SK-N-SH treated with all-trans-retinoic acid at 6 μM for 48 hours (cell line): ENCODE data around the gene FPR2.

Experiments
- ATAC-seq: fragments of 200-7000 bp; cut with Tn5 transposase; 3 replicates; pipeline ENCODE4 v1.9.1; 2020; ENCODE audit warnings: mild to moderate bottlenecking, moderate library complexity
- ARNTL ChIP-seq: fragments of 450-650 bp; formaldehyde crosslinking; IDR thresholded peaks from 2 replicates; pipeline ENCODE4 v1.5.0; 2020; ENCODE audit warnings: low read depth, mild to moderate bottlenecking, moderate library complexity, borderline replicate concordance
- BACH2 ChIP-seq: fragments of 250-450 bp; sonication (Bioruptor Pico); IDR thresholded peaks from 2 replicates; pipeline ENCODE4 v1.9.0; 2021; ENCODE audit warnings: mild to moderate bottlenecking, borderline replicate concordance
- CREB5 ChIP-seq: fragments of 250-450 bp; sonication (Bioruptor Pico); IDR thresholded peaks from 2 replicates; pipeline ENCODE4 v1.5.1; 2020; ENCODE audit warnings: low read depth, mild to moderate bottlenecking, moderate library complexity
- CSDC2 ChIP-seq: fragments of 250-450 bp; sonication (Bioruptor Pico); IDR thresholded peaks from 2 replicates; pipeline ENCODE4 v1.5.0; 2020; ENCODE audit warnings: mild to moderate bottlenecking, moderate library complexity
- CSRNP3 ChIP-seq: fragments of 250-450 bp; sonication (Bioruptor Pico); IDR thresholded peaks from 2 replicates; pipeline ENCODE4 v1.5.1; 2021; ENCODE audit warnings: mild to moderate bottlenecking, moderate library complexity
- ESRRG ChIP-seq: fragments of 250-450 bp; sonication (Bioruptor Pico); IDR thresholded peaks from 2 replicates; pipeline ENCODE4 v1.6.1; 2021; ENCODE audit warnings: mild to moderate bottlenecking
- GLIS3 ChIP-seq: fragments of 250-450 bp; sonication (Bioruptor Pico); IDR thresholded peaks from 2 replicates; pipeline ENCODE4 v1.5.0; 2020; ENCODE audit warnings: mild to moderate bottlenecking, moderate library complexity
- ISL1 ChIP-seq: fragments of 250-450 bp; sonication (Bioruptor Pico); IDR thresholded peaks from 2 replicates; pipeline ENCODE4 v2.1.2; 2022; ENCODE audit warnings: mild to moderate bottlenecking, moderate library complexity
- OSR1 ChIP-seq: fragments of 250-450 bp; sonication (Bioruptor Pico); IDR thresholded peaks from 2 replicates; pipeline ENCODE4 v1.8.0; 2022; ENCODE audit warnings: moderate library complexity, mild to moderate bottlenecking, inconsistent platforms
- PATZ1 ChIP-seq: fragments of 250-450 bp; sonication (Bioruptor Pico); IDR thresholded peaks from 2 replicates; pipeline ENCODE4 v1.8.0; 2020; ENCODE audit warnings: mild to moderate bottlenecking, moderate library complexity, borderline replicate concordance
- POU6F1 ChIP-seq: fragments of 250-450 bp; sonication (Bioruptor Pico); IDR thresholded peaks from 2 replicates; pipeline ENCODE4 v1.8.0; 2021; ENCODE audit warnings: low read depth, mild to moderate bottlenecking, moderate library complexity, borderline replicate concordance
- PPARA ChIP-seq: fragments of 250-450 bp; sonication (Bioruptor Pico); IDR thresholded peaks from 2 replicates; pipeline ENCODE4 v1.5.0; 2020; ENCODE audit warnings: mild to moderate bottlenecking, borderline replicate concordance
- RARB ChIP-seq: fragments of 250-450 bp; sonication (Bioruptor Pico); IDR thresholded peaks from 2 replicates; pipeline ENCODE4 v1.8.0; 2021; ENCODE audit warnings: mild to moderate bottlenecking, moderate library complexity
- SNAI2 ChIP-seq: fragments of 250-450 bp; sonication (Bioruptor Pico); IDR thresholded peaks from 2 replicates; pipeline ENCODE4 v1.5.0; 2020; ENCODE audit warnings: mild to moderate bottlenecking, moderate library complexity
- TCF4 ChIP-seq: fragments of 250-450 bp; sonication (Bioruptor Pico); IDR thresholded peaks from 2 replicates; pipeline ENCODE4 v1.8.0; 2021; ENCODE audit warnings: mild to moderate bottlenecking, moderate library complexity, borderline replicate concordance
- TOX ChIP-seq: fragments of 250-450 bp; sonication (Bioruptor Pico); IDR thresholded peaks from 2 replicates; pipeline ENCODE4 v1.8.0; 2021; ENCODE audit warnings: mild to moderate bottlenecking, moderate library complexity, borderline replicate concordance
- TSHZ2 ChIP-seq: fragments of 250-450 bp; sonication (Bioruptor Pico); IDR thresholded peaks from 2 replicates; pipeline ENCODE4 v1.5.0; 2020; ENCODE audit warnings: mild to moderate bottlenecking, moderate library complexity
- ZC3H10 ChIP-seq: fragments of 250-450 bp; sonication (Bioruptor Pico); IDR thresholded peaks from 2 replicates; pipeline ENCODE4 v1.5.1; 2021; ENCODE audit warnings: mild to moderate bottlenecking, moderate library complexity
- ZFP3 ChIP-seq: fragments of 250-450 bp; sonication (Bioruptor Pico); IDR thresholded peaks from 2 replicates; pipeline ENCODE4 v1.5.0; 2020; ENCODE audit warnings: mild to moderate bottlenecking, moderate library complexity
- ZFP30 ChIP-seq: fragments of 450-650 bp; formaldehyde crosslinking; IDR thresholded peaks from 2 replicates; pipeline ENCODE4 v1.5.0; 2022; ENCODE audit warnings: mild to moderate bottlenecking, moderate library complexity
- ZNF70 ChIP-seq: fragments of 450-650 bp; formaldehyde crosslinking; IDR thresholded peaks from 2 replicates; pipeline ENCODE4 v1.5.0; 2020; ENCODE audit warnings: mild to moderate bottlenecking, moderate library complexity
- ZNF8 ChIP-seq: fragments of 450-650 bp; formaldehyde crosslinking; IDR thresholded peaks from 2 replicates; pipeline ENCODE4 v1.5.0; 2020; ENCODE audit warnings: mild to moderate bottlenecking, moderate library complexity

The FPR2 gene

GRCh38 chr19:51786646-51787494 lies 25.9 kb downstream of the FPR2 start:
- TF ChIP-seq ESRRG (no peak), ZFP3 (no peak), CSDC2 (CRISPR knock-in tag) (no peak)
- ATAC-seq: no peak

GRCh38 chr19:51788029-51788428 lies 27.0 kb downstream of the FPR2 start:
- TF ChIP-seq ZC3H10 (no peak), ZNF8 (CRISPR knock-in tag) (no peak), CREB5 (CRISPR knock-in tag) (no peak), GLIS3 (CRISPR knock-in tag) (no peak), CSDC2 (CRISPR knock-in tag) (no peak), TCF4 (CRISPR knock-in tag) (no peak), ZFP3 (no peak), SNAI2 (no peak), ISL1 (CRISPR knock-in tag) (no peak), TSHZ2 (CRISPR knock-in tag) (no peak), CSRNP3 (CRISPR knock-in tag) (no peak), ZFP30 (CRISPR knock-in tag) (no peak), ARNTL (CRISPR knock-in tag) (no peak), TOX (no peak), PATZ1 (CRISPR knock-in tag) (no peak), PPARA (CRISPR knock-in tag) (no peak), OSR1 (CRISPR knock-in tag) (no peak), RARB (CRISPR knock-in tag) (no peak), POU6F1 (CRISPR knock-in tag) (no peak), ESRRG (no peak)
- TF ChIP-seq, all 23 proteins: peak for 0
- ATAC-seq: no peak

GRCh38 chr19:51789061-51789795 lies 28.2 kb downstream of the FPR2 start:
- TF ChIP-seq GLIS3 (CRISPR knock-in tag): no peak
- no peak for TF ChIP-seq TCF4 (CRISPR knock-in tag)
- TF ChIP-seq CSRNP3 (CRISPR knock-in tag): no peak
- TF ChIP-seq ARNTL (CRISPR knock-in tag): no peak
- no peak for TF ChIP-seq ZNF70 (CRISPR knock-in tag)
- no peak for TF ChIP-seq CSDC2 (CRISPR knock-in tag)
- TF ChIP-seq OSR1 (CRISPR knock-in tag): no peak
- no peak for TF ChIP-seq ZFP3
- no peak for TF ChIP-seq RARB (CRISPR knock-in tag)
- TF ChIP-seq SNAI2: no peak
- no peak for TF ChIP-seq BACH2 (CRISPR knock-in tag)
- no peak for TF ChIP-seq TSHZ2 (CRISPR knock-in tag)
- no peak for ATAC-seq
